Measurements from ENCODE around the gene BTNL9.
"Not testable (repeated sequence)": the region's sequence is repeated elsewhere in the genome, so short reads cannot be mapped to it uniquely, and the experiment has no call there.

BTNL9 gene

GRCh38 chr5:181039931-181040630, at the start of gene BTNL9:
TSS of gene BTNL9 (plus strand) at chr5:181040266. CDS start at chr5:181045490, 5,224 bp downstream.
- H3K4me1 Mint-ChIP-seq (ENCODE audit: low read depth): no peaks in the 10 kb centered on the region
- no peaks in the 10 kb centered on the region for H3K36me3 Mint-ChIP-seq
- H3K9me3 Mint-ChIP-seq (ENCODE audit: low read depth): no peaks in the 10 kb centered on the region
- H3K4me3 Mint-ChIP-seq: no peak within 1 kb of the TSS
- H3K27me3 Mint-ChIP-seq: peaks cover 19% of the 10 kb centered on the region
- H3K27ac Mint-ChIP-seq: no peak within 1 kb of the TSS

GRCh38 chr5:180990882-180991242, 49.2 kb upstream of the BTNL9 start:
- Mint-ChIP-seq H3K9me3 (ENCODE audit: low read depth) (no peaks in the 10 kb centered on the region), H3K36me3 (no peaks in the 10 kb centered on the region), H3K4me3 (no peak overlapping the region), H3K27me3 (peaks cover 5% of the 10 kb centered on the region), H3K4me1 (ENCODE audit: low read depth) (no peaks in the 10 kb centered on the region), H3K27ac (no peak overlapping the region)

GRCh38 chr5:181001947-181002346, 38.1 kb upstream of the BTNL9 start:
- H3K27me3 Mint-ChIP-seq: peaks cover 6% of the 10 kb centered on the region
- no peaks in the 10 kb centered on the region for H3K9me3 Mint-ChIP-seq (ENCODE audit: low read depth)
- no peaks in the 10 kb centered on the region for H3K36me3 Mint-ChIP-seq
- H3K4me1 Mint-ChIP-seq (ENCODE audit: low read depth): no peaks in the 10 kb centered on the region
- no peak overlapping the region for H3K4me3 Mint-ChIP-seq
- no peak overlapping the region for H3K27ac Mint-ChIP-seq

- no peaks in the 10 kb centered on the region for H3K4me1 Mint-ChIP-seq (ENCODE audit: low read depth)
- H3K9me3 Mint-ChIP-seq (ENCODE audit: low read depth): no peaks in the 10 kb centered on the region
- H3K4me3 Mint-ChIP-seq: no peak overlapping the region
- H3K27me3 Mint-ChIP-seq: peaks cover 9% of the 10 kb centered on the region
- no peak overlapping the region for H3K27ac Mint-ChIP-seq
- H3K36me3 Mint-ChIP-seq: no peaks in the 10 kb centered on the region
Measured at GRCh38 chr5:181005791-181006190, 34.3 kb upstream of the BTNL9 start.

- Mint-ChIP-seq H3K27me3 (peaks cover 11% of the 10 kb centered on the region), H3K4me1 (ENCODE audit: low read depth) (no peaks in the 10 kb centered on the region), H3K36me3 (no peaks in the 10 kb centered on the region), H3K9me3 (ENCODE audit: low read depth) (no peaks in the 10 kb centered on the region), H3K4me3 (no peak overlapping the region), H3K27ac (no peak overlapping the region)
Measured at GRCh38 chr5:181008136-181008535, 31.9 kb upstream of the BTNL9 start.

DNA sequence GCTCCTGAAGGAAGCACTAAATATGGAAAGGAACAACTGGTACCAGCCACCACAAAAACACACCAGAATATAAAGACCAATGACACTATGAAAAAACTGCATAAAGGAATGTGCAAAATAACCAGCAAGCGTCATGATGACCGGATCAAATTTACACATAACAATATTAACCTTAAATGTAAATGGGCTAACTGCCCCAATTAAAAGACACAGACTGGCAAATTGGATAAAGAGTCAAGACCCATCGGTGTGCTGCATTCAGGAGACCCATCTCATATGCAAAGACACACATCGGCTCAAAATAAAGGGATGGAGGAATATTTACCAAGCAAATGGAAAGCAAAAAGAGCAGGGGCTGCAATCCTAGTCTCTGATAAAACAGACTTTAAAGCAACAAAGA, 30.0 kb upstream of the BTNL9 start:
- not testable (repeated sequence) for H3K36me3 Mint-ChIP-seq; H3K4me3 Mint-ChIP-seq; H3K9me3 Mint-ChIP-seq (ENCODE audit: low read depth); H3K4me1 Mint-ChIP-seq (ENCODE audit: low read depth); H3K27ac Mint-ChIP-seq
- H3K27me3 Mint-ChIP-seq: peaks cover 13% of the 10 kb centered on the region

GRCh38 chr5:181014654-181015053, 25.4 kb upstream of the BTNL9 start:
- H3K27me3 Mint-ChIP-seq: peaks cover 12% of the 10 kb centered on the region
- not testable (repeated sequence) for H3K9me3 Mint-ChIP-seq (ENCODE audit: low read depth); H3K36me3 Mint-ChIP-seq; H3K4me1 Mint-ChIP-seq (ENCODE audit: low read depth); H3K4me3 Mint-ChIP-seq; H3K27ac Mint-ChIP-seq

- H3K9me3 Mint-ChIP-seq (ENCODE audit: low read depth); H3K4me1 Mint-ChIP-seq (ENCODE audit: low read depth); H3K4me3 Mint-ChIP-seq; H3K27ac Mint-ChIP-seq; H3K36me3 Mint-ChIP-seq: not testable (repeated sequence)
- peaks cover 16% of the 10 kb centered on the region for H3K27me3 Mint-ChIP-seq
Measured at GRCh38 chr5:181017448-181017847, 22.6 kb upstream of the BTNL9 start.

- Mint-ChIP-seq H3K36me3 (peaks cover 2% of the 10 kb centered on the region), H3K4me3 (no peak overlapping the region), H3K4me1 (ENCODE audit: low read depth) (no peaks in the 10 kb centered on the region), H3K27me3 (peaks cover 20% of the 10 kb centered on the region), H3K27ac (no peak overlapping the region), H3K9me3 (ENCODE audit: low read depth) (peaks cover 13% of the 10 kb centered on the region)
Measured at GRCh38 chr5:181020688-181021087, 19.4 kb upstream of the BTNL9 start.

DNA sequence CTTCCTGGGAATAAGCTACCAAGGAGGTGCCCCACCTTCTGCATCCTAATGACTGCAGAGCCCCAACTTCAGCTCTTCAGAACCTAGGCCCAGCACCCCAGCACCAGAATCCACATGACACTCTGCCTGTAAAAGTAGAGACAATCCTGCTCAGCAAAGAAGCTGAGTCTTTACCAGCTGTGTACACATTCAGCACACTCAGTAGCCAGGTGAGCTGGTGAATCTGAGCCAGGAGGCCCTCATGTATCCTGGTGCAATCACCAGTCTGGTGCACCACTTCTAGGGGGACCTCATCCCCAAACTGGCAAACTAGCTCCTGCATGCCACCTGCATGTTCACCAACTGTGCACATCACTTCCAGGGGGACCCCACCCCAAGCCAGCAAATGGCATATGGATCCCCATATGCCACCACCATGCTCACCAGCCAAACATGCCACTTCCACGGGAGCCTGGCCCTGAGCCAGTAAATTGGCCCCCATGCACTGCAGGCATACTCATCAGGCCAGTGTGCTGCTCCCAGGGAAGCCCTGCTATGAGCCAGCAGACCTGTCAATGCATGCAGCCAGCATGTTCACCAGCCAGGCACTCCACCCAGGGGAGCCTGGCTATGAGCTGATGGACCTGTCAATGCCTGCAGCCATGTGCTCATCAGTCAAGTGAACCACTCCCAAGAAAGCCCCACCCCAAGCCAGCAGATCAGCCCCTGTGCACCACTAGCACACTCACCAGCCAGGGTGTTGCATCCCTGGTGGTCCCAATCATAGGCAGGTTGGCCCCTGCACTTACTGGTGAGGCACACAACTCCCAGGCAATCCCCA, 15.6 kb upstream of the BTNL9 start:
- H3K4me3 Mint-ChIP-seq: no peak overlapping the region
- H3K36me3 Mint-ChIP-seq: peaks cover 2% of the 10 kb centered on the region
- no peaks in the 10 kb centered on the region for H3K4me1 Mint-ChIP-seq (ENCODE audit: low read depth)
- no peak overlapping the region for H3K27ac Mint-ChIP-seq
- peaks cover 13% of the 10 kb centered on the region for H3K9me3 Mint-ChIP-seq (ENCODE audit: low read depth)
- H3K27me3 Mint-ChIP-seq: peaks cover 28% of the 10 kb centered on the region

DNA sequence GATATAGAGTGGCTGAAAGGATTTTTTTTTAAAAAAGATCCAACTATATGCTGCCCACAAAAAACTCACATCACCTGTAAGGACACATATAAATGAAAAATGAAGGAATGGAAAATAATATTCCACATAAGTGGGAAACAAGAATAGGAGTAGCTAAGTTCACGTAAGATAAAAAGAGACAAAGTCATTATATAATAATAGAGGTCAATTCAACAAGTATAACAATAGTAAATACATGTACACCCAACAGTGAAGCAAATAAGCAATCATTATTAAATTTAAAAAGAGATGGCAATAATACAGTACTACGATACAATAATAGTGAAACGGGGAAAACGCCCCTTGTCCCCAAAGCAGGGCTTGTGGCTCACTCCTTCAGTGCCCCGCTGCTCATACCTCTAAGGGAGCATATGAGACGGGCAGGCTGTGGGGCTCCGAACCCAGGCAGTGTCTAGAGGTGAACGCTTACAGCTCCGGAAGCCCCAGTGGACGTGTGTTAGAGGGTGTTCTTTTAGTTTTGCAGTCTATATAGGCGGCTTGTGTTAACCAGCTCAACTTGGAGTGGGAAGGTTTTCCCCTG, 12.5 kb upstream of the BTNL9 start:
- Mint-ChIP-seq H3K27me3 (peaks cover 29% of the 10 kb centered on the region), H3K27ac (no peak overlapping the region), H3K4me3 (no peak overlapping the region), H3K9me3 (ENCODE audit: low read depth) (peaks cover 8% of the 10 kb centered on the region), H3K36me3 (peaks cover 2% of the 10 kb centered on the region), H3K4me1 (ENCODE audit: low read depth) (no peaks in the 10 kb centered on the region)

DNA sequence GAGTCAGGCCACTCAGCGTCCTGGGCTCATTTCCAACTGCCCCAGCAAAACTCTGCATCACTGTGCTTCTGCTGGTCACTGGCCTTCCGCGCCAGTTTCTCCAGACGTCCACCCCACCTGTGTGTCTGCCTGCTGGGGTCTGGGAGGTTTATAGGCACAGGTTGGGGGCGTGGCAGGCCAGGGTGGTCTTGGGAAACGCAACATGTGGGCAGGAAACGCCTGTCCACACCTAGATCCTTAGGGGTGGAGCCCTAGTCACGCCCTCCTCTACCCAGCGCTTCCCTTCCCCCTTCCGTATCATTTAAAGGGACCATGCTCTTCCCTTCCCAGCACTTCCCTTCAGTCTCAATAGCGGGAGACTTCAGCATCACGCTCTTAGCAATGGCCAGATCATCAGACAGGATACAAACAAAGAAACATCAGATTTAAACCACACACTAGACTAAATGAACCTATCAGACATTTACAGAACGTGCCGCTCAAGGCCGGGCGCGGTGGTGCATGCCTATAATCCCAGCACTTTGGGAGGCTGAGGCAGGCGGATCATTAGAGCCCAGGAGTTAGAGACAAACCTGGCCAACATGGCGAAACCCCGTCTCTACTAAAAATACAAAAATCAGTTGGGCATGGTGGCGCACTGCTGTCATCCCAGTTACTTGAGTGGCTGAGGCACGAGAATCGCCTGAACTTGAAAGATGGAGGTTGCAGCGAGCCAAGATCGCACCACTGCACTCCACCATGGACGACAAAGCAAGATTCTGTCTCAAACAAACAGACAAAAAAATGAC, 11.8 kb upstream of the BTNL9 start:
- no peak overlapping the region for H3K4me3 Mint-ChIP-seq
- H3K27ac Mint-ChIP-seq: no peak overlapping the region
- H3K36me3 Mint-ChIP-seq: no peaks in the 10 kb centered on the region
- peaks cover 3% of the 10 kb centered on the region for H3K9me3 Mint-ChIP-seq (ENCODE audit: low read depth)
- H3K27me3 Mint-ChIP-seq: peaks cover 28% of the 10 kb centered on the region
- no peaks in the 10 kb centered on the region for H3K4me1 Mint-ChIP-seq (ENCODE audit: low read depth)

GRCh38 chr5:181031716-181032115, 8.3 kb upstream of the BTNL9 start:
- no peaks in the 10 kb centered on the region for H3K9me3 Mint-ChIP-seq (ENCODE audit: low read depth)
- peaks cover 11% of the 10 kb centered on the region for H3K27me3 Mint-ChIP-seq
- H3K36me3 Mint-ChIP-seq: no peaks in the 10 kb centered on the region
- no peaks in the 10 kb centered on the region for H3K4me1 Mint-ChIP-seq (ENCODE audit: low read depth)
- H3K4me3 Mint-ChIP-seq: no peak overlapping the region
- H3K27ac Mint-ChIP-seq: no peak overlapping the region

DNA sequence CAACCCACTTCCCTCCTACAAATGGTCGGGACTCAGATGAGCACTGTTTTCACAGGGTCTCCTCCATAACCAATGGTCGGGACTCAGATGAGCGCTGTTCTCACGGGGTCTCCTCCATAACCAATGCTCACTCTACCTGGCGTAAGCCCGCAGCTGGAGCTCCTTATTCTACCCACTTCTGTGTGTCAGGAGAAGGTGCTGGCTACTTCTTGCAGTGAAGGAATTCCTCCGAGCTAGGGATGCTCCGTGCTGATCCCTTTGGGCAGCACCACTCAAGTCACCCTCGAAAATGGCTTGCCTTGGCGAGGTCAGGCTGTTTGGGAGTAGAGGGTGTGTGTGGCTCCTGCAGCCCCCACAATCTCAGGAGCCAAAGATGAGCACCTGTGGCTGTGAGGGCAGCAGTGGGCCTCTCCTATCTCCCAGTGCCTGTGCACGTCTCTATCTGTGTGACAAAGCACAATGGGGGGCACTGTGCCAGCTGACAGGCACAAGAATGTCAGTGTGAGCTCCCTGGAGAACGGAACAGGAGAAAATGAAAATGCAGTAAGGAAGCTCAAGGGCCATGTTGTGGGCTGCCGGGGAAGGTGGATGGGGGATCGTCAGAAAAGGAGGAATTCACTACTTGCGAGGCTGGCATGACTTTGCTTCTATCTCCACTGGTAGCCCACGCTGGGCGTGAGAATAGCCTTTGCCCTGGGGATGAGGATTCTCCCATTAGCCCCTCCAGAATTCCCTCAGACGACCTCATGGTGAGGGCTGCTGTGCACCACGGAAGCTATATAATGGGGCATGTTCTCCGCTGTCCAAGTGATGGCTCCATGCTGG, 3.9 kb upstream of the BTNL9 start:
- Mint-ChIP-seq H3K27ac (no peak overlapping the region), H3K27me3 (peaks cover 15% of the 10 kb centered on the region), H3K4me1 (ENCODE audit: low read depth) (no peaks in the 10 kb centered on the region), H3K36me3 (no peaks in the 10 kb centered on the region), H3K9me3 (ENCODE audit: low read depth) (no peaks in the 10 kb centered on the region), H3K4me3 (no peak overlapping the region)
